Measurements from ENCODE around the gene MTCL1. TPM values are rescaled to one million over a fixed set of nuclear protein-coding genes. Genes with fewer than 3 reads are reported as not detected.

The MTCL1 gene
- total and polyA plus RNA-seq, 4 donors: 0.65 to 5.4 (median 1.4) TPM

DNA sequence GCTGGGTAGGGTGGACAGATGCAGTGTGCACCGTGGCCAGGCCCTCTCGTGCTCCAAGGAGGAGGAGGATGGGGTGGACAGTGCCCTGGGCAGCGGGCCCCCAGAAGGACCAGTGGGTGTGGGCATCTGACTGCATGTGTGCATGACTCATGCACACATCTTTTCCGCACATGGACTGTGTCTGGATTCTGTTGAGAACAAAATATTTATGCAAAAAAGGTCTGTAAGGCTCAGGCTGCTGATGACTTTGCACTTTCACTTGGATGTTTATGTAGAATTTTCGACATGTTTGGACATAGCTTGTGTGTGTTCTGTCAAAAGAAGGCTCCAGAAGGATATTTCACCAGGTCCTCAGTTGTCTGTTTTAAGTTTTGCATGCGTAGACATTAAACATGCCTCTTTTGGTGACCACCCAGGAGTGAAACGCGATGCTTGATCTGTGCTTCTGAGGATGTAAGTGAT, 45.6 kb downstream of the MTCL1 start:
- Histone ChIP-seq H3K4me3 (ENCODE audit: low read depth in 1 of 3, low read length in 3 of 3) (no peak overlapping the region), H3K9me3 (ENCODE audit: control insufficient read depth in 4 of 4, low read length in 3 of 4) (no peaks in the 10 kb centered on the region), H3K27ac (ENCODE audit: low read depth in 1 of 2, low read length in 2 of 2) (no peak overlapping the region), H3K4me1 (ENCODE audit: control insufficient read depth in 4 of 4, insufficient read depth in 4 of 4, low read length in 3 of 4) (no peaks in the 10 kb centered on the region), H3K36me3 (ENCODE audit: control insufficient read depth in 4 of 4, insufficient read depth in 3 of 4, low read depth in 1 of 4, low read length in 3 of 4) (no peaks in the 10 kb centered on the region), H3K27me3 (ENCODE audit: control insufficient read depth in 4 of 4, insufficient read depth in 4 of 4, low read length in 3 of 4) (no peaks in the 10 kb centered on the region), H3K9ac (ENCODE audit: low read depth in 1 of 2, low read length in 2 of 2) (no peak overlapping the region)
- no peak for DNase-seq (ENCODE audit: low spot score)
- WGBS: 90% methylated on average over 8 of the region's 8 CpGs
- TF ChIP-seq FOXA2 (IDR thresholded peaks at IDR 0.05): no peak
- TF ChIP-seq, protein P1, sequence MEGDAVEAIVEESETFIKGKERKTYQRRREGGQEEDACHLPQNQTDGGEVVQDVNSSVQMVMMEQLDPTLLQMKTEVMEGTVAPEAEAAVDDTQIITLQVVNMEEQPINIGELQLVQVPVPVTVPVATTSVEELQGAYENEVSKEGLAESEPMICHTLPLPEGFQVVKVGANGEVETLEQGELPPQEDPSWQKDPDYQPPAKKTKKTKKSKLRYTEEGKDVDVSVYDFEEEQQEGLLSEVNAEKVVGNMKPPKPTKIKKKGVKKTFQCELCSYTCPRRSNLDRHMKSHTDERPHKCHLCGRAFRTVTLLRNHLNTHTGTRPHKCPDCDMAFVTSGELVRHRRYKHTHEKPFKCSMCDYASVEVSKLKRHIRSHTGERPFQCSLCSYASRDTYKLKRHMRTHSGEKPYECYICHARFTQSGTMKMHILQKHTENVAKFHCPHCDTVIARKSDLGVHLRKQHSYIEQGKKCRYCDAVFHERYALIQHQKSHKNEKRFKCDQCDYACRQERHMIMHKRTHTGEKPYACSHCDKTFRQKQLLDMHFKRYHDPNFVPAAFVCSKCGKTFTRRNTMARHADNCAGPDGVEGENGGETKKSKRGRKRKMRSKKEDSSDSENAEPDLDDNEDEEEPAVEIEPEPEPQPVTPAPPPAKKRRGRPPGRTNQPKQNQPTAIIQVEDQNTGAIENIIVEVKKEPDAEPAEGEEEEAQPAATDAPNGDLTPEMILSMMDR (IDR thresholded peaks at IDR 0.05; ENCODE audit: low read depth, low read length, missing input control): no peak
- no peak for TF ChIP-seq NR2F2 (IDR thresholded peaks at IDR 0.05)
- no peak for TF ChIP-seq JUND (IDR thresholded peaks at IDR 0.05)
- TF ChIP-seq, protein P2, sequence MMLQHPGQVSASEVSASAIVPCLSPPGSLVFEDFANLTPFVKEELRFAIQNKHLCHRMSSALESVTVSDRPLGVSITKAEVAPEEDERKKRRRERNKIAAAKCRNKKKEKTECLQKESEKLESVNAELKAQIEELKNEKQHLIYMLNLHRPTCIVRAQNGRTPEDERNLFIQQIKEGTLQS (IDR thresholded peaks at IDR 0.05): no peak
- TF ChIP-seq, protein P3, sequence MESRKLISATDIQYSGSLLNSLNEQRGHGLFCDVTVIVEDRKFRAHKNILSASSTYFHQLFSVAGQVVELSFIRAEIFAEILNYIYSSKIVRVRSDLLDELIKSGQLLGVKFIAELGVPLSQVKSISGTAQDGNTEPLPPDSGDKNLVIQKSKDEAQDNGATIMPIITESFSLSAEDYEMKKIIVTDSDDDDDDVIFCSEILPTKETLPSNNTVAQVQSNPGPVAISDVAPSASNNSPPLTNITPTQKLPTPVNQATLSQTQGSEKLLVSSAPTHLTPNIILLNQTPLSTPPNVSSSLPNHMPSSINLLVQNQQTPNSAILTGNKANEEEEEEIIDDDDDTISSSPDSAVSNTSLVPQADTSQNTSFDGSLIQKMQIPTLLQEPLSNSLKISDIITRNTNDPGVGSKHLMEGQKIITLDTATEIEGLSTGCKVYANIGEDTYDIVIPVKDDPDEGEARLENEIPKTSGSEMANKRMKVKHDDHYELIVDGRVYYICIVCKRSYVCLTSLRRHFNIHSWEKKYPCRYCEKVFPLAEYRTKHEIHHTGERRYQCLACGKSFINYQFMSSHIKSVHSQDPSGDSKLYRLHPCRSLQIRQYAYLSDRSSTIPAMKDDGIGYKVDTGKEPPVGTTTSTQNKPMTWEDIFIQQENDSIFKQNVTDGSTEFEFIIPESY (IDR thresholded peaks at IDR 0.05): no peak
- no peak for TF ChIP-seq RAD21 (IDR thresholded peaks at IDR 0.05)
- no peak for TF ChIP-seq FOXA1 (IDR thresholded peaks at IDR 0.05)
- TF ChIP-seq, protein P4, sequence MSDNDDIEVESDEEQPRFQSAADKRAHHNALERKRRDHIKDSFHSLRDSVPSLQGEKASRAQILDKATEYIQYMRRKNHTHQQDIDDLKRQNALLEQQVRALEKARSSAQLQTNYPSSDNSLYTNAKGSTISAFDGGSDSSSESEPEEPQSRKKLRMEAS (IDR thresholded peaks at IDR 0.05): no peak
- no peak for TF ChIP-seq YY1 (IDR thresholded peaks at IDR 0.05)
- no peak for TF ChIP-seq TAF1 (conservative IDR thresholded peaks at IDR 0.05)
- no peak for TF ChIP-seq HNF4A (conservative IDR thresholded peaks at IDR 0.05)
- no peak for TF ChIP-seq SP1 (IDR thresholded peaks at IDR 0.05)
- TF ChIP-seq, protein P5, sequence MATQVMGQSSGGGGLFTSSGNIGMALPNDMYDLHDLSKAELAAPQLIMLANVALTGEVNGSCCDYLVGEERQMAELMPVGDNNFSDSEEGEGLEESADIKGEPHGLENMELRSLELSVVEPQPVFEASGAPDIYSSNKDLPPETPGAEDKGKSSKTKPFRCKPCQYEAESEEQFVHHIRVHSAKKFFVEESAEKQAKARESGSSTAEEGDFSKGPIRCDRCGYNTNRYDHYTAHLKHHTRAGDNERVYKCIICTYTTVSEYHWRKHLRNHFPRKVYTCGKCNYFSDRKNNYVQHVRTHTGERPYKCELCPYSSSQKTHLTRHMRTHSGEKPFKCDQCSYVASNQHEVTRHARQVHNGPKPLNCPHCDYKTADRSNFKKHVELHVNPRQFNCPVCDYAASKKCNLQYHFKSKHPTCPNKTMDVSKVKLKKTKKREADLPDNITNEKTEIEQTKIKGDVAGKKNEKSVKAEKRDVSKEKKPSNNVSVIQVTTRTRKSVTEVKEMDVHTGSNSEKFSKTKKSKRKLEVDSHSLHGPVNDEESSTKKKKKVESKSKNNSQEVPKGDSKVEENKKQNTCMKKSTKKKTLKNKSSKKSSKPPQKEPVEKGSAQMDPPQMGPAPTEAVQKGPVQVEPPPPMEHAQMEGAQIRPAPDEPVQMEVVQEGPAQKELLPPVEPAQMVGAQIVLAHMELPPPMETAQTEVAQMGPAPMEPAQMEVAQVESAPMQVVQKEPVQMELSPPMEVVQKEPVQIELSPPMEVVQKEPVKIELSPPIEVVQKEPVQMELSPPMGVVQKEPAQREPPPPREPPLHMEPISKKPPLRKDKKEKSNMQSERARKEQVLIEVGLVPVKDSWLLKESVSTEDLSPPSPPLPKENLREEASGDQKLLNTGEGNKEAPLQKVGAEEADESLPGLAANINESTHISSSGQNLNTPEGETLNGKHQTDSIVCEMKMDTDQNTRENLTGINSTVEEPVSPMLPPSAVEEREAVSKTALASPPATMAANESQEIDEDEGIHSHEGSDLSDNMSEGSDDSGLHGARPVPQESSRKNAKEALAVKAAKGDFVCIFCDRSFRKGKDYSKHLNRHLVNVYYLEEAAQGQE (IDR thresholded peaks at IDR 0.05): no peak

DNA sequence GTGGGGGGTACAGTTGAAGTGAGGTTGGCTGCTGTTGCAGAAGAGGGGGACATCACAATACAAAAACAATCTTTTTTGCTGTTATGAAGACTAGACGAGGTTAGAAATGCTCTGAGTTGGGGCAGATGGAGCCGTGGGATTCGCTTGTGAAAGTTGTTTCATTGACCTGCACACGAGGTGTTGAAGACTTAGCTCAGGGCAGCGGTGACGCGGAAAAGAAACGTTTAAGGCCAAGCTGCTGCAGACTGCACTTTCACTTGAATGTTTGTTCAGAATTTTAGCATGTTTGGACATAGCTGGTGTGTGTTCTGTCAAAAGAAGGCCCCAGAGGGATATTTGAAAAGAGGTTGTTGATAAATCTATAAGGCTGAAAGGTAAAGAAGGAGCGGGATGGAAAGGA, 46.3 kb downstream of the MTCL1 start:
- no peak for DNase-seq (ENCODE audit: low spot score)
- no peak overlapping the region for H3K27ac ChIP-seq (ENCODE audit: low read depth in 1 of 2, low read length in 2 of 2)
- no peaks in the 10 kb centered on the region for H3K4me1 ChIP-seq (ENCODE audit: control insufficient read depth in 4 of 4, insufficient read depth in 4 of 4, low read length in 3 of 4)
- H3K9ac ChIP-seq (ENCODE audit: low read depth in 1 of 2, low read length in 2 of 2): no peak overlapping the region
- WGBS: 85% methylated on average over 9 of the region's 9 CpGs
- no peaks in the 10 kb centered on the region for H3K36me3 ChIP-seq (ENCODE audit: control insufficient read depth in 4 of 4, insufficient read depth in 3 of 4, low read depth in 1 of 4, low read length in 3 of 4)
- no peaks in the 10 kb centered on the region for H3K27me3 ChIP-seq (ENCODE audit: control insufficient read depth in 4 of 4, insufficient read depth in 4 of 4, low read length in 3 of 4)
- H3K4me3 ChIP-seq (ENCODE audit: low read depth in 1 of 3, low read length in 3 of 3): no peak overlapping the region
- no peaks in the 10 kb centered on the region for H3K9me3 ChIP-seq (ENCODE audit: control insufficient read depth in 4 of 4, low read length in 3 of 4)
- TF ChIP-seq RAD21 (IDR thresholded peaks at IDR 0.05): no peak
- no peak for TF ChIP-seq FOXA1 (IDR thresholded peaks at IDR 0.05)
- TF ChIP-seq, protein P2 (IDR thresholded peaks at IDR 0.05): no peak
- no peak for TF ChIP-seq FOXA2 (IDR thresholded peaks at IDR 0.05)
- no peak for TF ChIP-seq JUND (IDR thresholded peaks at IDR 0.05)
- TF ChIP-seq, protein P3 (IDR thresholded peaks at IDR 0.05): no peak
- no peak for TF ChIP-seq HNF4A (conservative IDR thresholded peaks at IDR 0.05)
- TF ChIP-seq EGR1 (IDR thresholded peaks at IDR 0.05; ENCODE audit: low read depth in 2 of 2): no peak
- TF ChIP-seq, protein P5 (IDR thresholded peaks at IDR 0.05): no peak
- TF ChIP-seq, protein P4 (IDR thresholded peaks at IDR 0.05): no peak
- TF ChIP-seq YY1 (IDR thresholded peaks at IDR 0.05): no peak
- no peak for TF ChIP-seq HNF4G (IDR thresholded peaks at IDR 0.05)
- no peak for TF ChIP-seq NR2F2 (IDR thresholded peaks at IDR 0.05)
